Body of pancreas (tissue), 4 donors: ENCODE results near the gene CFAP61. TPM values are rescaled to one million over a fixed set of nuclear protein-coding genes. Genes with fewer than 3 reads are reported as not detected.

Experiments used
- ATAC-seq: fragments of 150-250 bp; one replicate; pipeline ENCODE4 v1.9.1; 2016
- DNase-seq, 4 donors: peaks; one replicate each; pipeline ENCODE4 v3.0.0-alpha.2; 2019
- H3K27ac ChIP-seq, 4 donors: fragments of 200-600 bp; sonication (generic); 1 replicate in 3 of 4; 2 replicates in 1 of 4; pipeline versions ENCODE4 v1.5.1 to v1.6.1; 2016 to 2019; ENCODE audit warnings: mild to moderate bottlenecking in 1 of 4, mixed read lengths in 1 of 4, moderate library complexity in 1 of 4
- H3K27me3 ChIP-seq, 2 donors: fragments of 200-600 bp; sonication (generic); one replicate each; pipeline ENCODE4 v1.6.0; 2016; ENCODE audit warnings: mild to moderate bottlenecking in 1 of 2
- H3K36me3 ChIP-seq, 2 donors: fragments of 200-600 bp; sonication (generic); replicated peaks in 1 of 2; 2 replicates each; pipeline ENCODE4 v1.5.1; 2016; ENCODE audit warnings: low read depth in 2 of 2; ENCODE audit not compliant: insufficient read depth in 1 of 2
- H3K4me1 ChIP-seq: fragments of 200-600 bp; sonication (generic); one replicate; pipeline ENCODE4 v1.6.0; 2016
- H3K4me3 ChIP-seq, 2 donors: fragments of 200-600 bp; sonication (generic); 1 replicate in 1 of 2; 2 replicates in 1 of 2; pipeline ENCODE4 v1.5.1; 2016 to 2019
- H3K9me3 ChIP-seq, 3 donors: fragments of 200-600 bp; sonication (generic); 1 replicate in 2 of 3; 2 replicates in 1 of 3; pipeline ENCODE4 v1.5.1; 2016
- POLR2A ChIP-seq, 3 donors: fragments of 450-650 bp; IDR thresholded peaks; one replicate each; pipeline ENCODE4 v1.6.1; 2016; ENCODE audit warnings: antibody characterized with exemption in 3 of 3, mild to moderate bottlenecking in 2 of 3
- WGBS, 2 donors: methylation state at CpG; one replicate each; pipeline ENCODE4 v1.1.5; 2017; 5-methylcytosine and 5-hydroxymethylcytosine counted together
- intact Hi-C: fragments of 100-400 bp; cut with DNase I; formaldehyde crosslinking; loops from one replicate; pipeline ENCODE4 v1.15.1; 2023
- total RNA-seq, 2 donors: library from RNA; depleted of rRNA; stranded (reverse); fragments of >200 nt; gene quantifications; one replicate each; pipeline ENCODE4 v1.1.0, GENCODE V29; 2016
- TF ChIP-seq, protein P1 (sequence below), 7 experiments: fragments of 450-650 bp in 4 of 7; fragments of 200-600 bp in 3 of 7; sonication (generic) in 3 of 7; IDR thresholded peaks; one replicate each; pipeline ENCODE4 v1.5.1; 2016 to 2019; ENCODE audit warnings: antibody characterized with exemption in 7 of 7

CFAP61 gene
- total RNA-seq, 2 donors from 2014 or later: 0.52 TPM; not detected in 1

DNA sequence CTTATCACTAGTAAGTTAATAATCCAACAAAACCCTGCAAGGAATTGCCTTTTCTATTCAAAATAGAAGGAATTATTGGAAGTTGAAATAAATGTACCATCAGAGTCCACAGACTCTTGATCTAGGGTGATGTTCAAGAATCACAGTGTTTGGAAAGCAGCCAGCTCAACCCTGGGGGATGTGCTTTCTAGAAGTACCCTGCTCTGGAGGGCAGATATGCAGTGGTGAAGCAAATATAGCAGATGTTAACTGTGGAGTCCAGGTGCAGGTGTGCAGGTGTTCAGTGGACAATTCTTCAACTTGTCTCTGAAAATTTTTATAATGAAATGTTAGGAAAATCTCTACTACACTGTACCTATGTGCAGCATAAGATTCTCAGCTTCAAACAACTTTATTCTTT, 306.5 kb downstream of the CFAP61 start:
- H3K27ac ChIP-seq: no peak overlapping the region
- H3K27me3 ChIP-seq: peaks cover 0 to 7% of the 10 kb centered on the region in 2 donors
- no peaks in the 10 kb centered on the region for H3K9me3 ChIP-seq
- no peak overlapping the region for H3K4me3 ChIP-seq
- H3K4me1 ChIP-seq: peaks cover 10% of the 10 kb centered on the region
- intact Hi-C loops: no loop called here
- no peaks in the 10 kb centered on the region for H3K36me3 ChIP-seq
- DNase-seq (no peak), ATAC-seq (no peak)
- TF ChIP-seq, protein P1, sequence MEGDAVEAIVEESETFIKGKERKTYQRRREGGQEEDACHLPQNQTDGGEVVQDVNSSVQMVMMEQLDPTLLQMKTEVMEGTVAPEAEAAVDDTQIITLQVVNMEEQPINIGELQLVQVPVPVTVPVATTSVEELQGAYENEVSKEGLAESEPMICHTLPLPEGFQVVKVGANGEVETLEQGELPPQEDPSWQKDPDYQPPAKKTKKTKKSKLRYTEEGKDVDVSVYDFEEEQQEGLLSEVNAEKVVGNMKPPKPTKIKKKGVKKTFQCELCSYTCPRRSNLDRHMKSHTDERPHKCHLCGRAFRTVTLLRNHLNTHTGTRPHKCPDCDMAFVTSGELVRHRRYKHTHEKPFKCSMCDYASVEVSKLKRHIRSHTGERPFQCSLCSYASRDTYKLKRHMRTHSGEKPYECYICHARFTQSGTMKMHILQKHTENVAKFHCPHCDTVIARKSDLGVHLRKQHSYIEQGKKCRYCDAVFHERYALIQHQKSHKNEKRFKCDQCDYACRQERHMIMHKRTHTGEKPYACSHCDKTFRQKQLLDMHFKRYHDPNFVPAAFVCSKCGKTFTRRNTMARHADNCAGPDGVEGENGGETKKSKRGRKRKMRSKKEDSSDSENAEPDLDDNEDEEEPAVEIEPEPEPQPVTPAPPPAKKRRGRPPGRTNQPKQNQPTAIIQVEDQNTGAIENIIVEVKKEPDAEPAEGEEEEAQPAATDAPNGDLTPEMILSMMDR (IDR thresholded peaks at IDR 0.05): no peak
- no peak for TF ChIP-seq POLR2A (IDR thresholded peaks at IDR 0.05)

DNA sequence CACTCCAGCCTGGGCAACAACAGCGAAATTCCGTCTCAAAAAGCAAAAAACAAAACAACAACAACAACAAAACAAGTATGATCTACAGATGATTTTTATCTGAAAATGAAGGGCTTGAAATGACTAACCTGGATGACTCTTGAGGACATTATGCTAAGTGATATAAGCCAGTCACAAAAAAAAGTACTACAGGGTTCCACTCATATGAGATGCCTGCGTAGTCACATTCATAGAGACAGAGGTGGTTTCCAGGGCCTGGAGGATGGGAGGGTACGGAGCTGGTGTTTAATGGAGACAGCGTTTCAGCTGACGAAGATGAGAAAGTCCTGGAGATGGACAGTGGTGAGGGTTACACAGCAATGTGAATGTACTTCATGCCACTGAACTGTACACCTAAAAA, 307.3 kb downstream of the CFAP61 start:
- 64 to 78% methylated on average over 6 of the region's 6 CpGs for WGBS, 2 donors
- peaks cover 19% of the 10 kb centered on the region for H3K4me1 ChIP-seq
- no peak for ATAC-seq
- intact Hi-C loops: no loop called here
- no peak overlapping the region for H3K4me3 ChIP-seq
- no peaks in the 10 kb centered on the region for H3K36me3 ChIP-seq
- TF ChIP-seq, protein P1 (IDR thresholded peaks at IDR 0.05): no peak
- TF ChIP-seq POLR2A (IDR thresholded peaks at IDR 0.05): no peak
- H3K27ac ChIP-seq: no peak overlapping the region
- H3K9me3 ChIP-seq: no peaks in the 10 kb centered on the region
- H3K27me3 ChIP-seq: peaks cover 0 to 15% of the 10 kb centered on the region in 2 donors
- DNase-seq: no peak

DNA sequence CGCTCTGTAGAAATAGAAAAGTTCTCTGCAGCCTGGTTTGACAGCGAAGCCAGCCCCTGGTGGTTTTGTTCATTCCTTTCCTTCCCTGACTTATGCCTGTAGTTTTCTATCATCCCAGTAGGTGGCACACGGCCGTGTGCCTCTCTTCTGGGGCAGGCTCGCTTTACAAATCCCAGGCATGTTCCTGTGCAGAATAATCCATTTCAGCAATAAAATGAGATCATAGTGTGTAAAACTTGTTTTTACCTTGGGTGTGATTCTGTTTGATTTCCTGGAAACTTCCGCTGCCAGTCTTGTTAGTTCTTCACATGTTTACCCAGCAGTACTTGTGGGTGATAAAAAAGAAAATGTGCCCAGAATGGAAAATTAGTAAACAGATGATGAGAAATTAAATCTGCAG, 308.1 kb downstream of the CFAP61 start:
- 0 to 2% methylated on average over 6 of the region's 6 CpGs for WGBS, 2 donors
- intact Hi-C loops: no loop called here
- TF ChIP-seq POLR2A (IDR thresholded peaks at IDR 0.05): no peak
- TF ChIP-seq, protein P1 (IDR thresholded peaks at IDR 0.05): peak; percentile 53 to 85 (median 79)
- Histone ChIP-seq H3K27me3 (peaks cover 0 to 17% of the 10 kb centered on the region in 2 donors), H3K27ac (no peak overlapping the region), H3K4me1 (peaks cover 20% of the 10 kb centered on the region), H3K9me3 (no peaks in the 10 kb centered on the region), H3K36me3 (no peaks in the 10 kb centered on the region), H3K4me3 (no peak overlapping the region)
- DNase-seq (peak; percentile 44 to 64 (median 56)), ATAC-seq (peak; percentile 81)

DNA sequence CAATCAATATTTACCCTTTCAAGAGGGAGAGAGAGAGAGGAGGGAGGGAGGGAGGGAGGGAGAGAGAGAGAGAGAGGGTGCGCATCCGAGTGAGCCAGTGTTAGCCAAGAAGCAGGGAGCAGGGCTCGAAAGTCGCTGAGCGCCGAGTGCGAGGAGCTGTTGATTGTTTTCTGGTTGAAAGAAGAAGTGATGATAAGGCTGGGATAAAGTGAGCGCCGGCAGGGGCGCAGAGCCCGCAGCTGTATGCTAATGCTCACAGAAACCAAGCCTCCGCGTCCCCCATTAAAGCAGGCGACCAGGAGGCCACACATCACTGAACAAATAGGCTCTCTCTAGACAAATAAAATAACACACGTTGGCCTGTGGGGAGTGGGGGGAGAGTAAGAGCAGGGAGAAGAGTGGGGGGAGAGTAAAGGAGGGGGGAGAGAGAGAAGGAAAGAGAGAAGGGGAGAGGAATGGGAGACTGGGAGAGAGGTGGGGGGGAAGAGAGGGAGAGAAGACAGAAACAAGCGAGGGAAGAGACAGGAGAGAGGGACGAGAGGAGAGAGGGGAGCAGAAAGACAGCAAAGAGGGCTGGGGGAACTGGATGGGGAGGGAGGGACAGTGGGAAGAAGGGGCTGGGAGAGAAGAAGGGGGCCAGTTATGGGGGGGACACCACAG, 310.6 kb downstream of the CFAP61 start:
- Histone ChIP-seq H3K4me3 (no peak overlapping the region), H3K4me1 (peaks cover 32% of the 10 kb centered on the region), H3K9me3 (no peaks in the 10 kb centered on the region), H3K36me3 (no peaks in the 10 kb centered on the region), H3K27ac (no peak overlapping the region), H3K27me3 (peaks cover 0 to 26% of the 10 kb centered on the region in 2 donors)
- 5% methylated on average over 17 of the region's 17 CpGs for WGBS, 2 donors
- intact Hi-C loops: no loop called here
- no peak for ATAC-seq
- TF ChIP-seq, protein P1 (IDR thresholded peaks at IDR 0.05): no peak
- TF ChIP-seq POLR2A (IDR thresholded peaks at IDR 0.05): peak in 1 of 3 donors; percentile 2
- DNase-seq: no peak

DNA sequence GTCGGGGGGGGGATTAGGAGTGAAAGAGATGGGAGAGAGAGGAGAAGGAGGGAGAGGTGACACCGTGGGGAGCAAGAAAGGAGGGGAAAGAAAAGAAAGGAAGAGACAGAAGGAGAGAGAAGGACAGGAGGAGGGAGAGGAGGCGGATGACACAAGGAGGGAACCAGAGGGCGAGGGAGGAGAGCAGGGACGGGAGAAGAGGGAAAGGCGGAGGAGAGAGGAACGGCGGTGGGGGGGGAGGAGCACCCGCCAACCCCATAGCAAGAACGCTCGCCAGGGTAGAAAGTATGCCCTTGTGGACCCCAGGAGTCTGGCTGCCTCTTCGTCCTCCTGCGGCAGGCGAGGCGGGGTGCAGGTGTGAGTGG, 311.1 kb downstream of the CFAP61 start:
- H3K27ac ChIP-seq: no peak overlapping the region
- no peak for ATAC-seq
- H3K4me1 ChIP-seq: peaks cover 34% of the 10 kb centered on the region
- H3K4me3 ChIP-seq: no peak overlapping the region
- 3 to 5% methylated on average over 15 of the region's 15 CpGs for WGBS, 2 donors
- H3K27me3 ChIP-seq: peaks cover 0 to 28% of the 10 kb centered on the region in 2 donors
- DNase-seq: no peak
- intact Hi-C loops: no loop called here
- TF ChIP-seq POLR2A (IDR thresholded peaks at IDR 0.05): no peak
- H3K9me3 ChIP-seq: no peaks in the 10 kb centered on the region
- H3K36me3 ChIP-seq: no peaks in the 10 kb centered on the region
